Loucy (cell line): ENCODE measurements around the gene DCAF11.

ENCODE experiments used
- CTCF ChIP-seq: fragments of 200-600 bp; sonication (generic); conservative IDR thresholded peaks from 2 replicates; pipeline ENCODE4 v1.5.1; 2014; ENCODE audit warnings: mild to moderate bottlenecking, antibody characterized with exemption, low read length
- EZH2phosphoT487 ChIP-seq: fragments of 200-600 bp; IDR thresholded peaks from 2 replicates; pipeline ENCODE4 v1.6.1; 2018; ENCODE audit warnings: antibody characterized with exemption, mild to moderate bottlenecking, moderate library complexity, borderline replicate concordance

GRCh38 chr14:24094841-24095270, 19.7 kb upstream of the DCAF11 start:
- TF ChIP-seq CTCF, result no peak
- no peak for TF ChIP-seq EZH2phosphoT487
